GM19372 (cell line): ENCODE results near the gene PIEZO1.
"Not testable (repeated sequence)": the region's sequence is repeated elsewhere in the genome, so short reads cannot be mapped to it uniquely, and the experiment has no call there.

Experiments used
- ATAC-seq: cut with Tn5 transposase; IDR thresholded peaks from one replicate; pipeline ENCODE4 v1.9.1; 2021; ENCODE audit warnings: mild to moderate bottlenecking, low read depth, moderate library complexity; ENCODE audit not compliant: unreplicated experiment

PIEZO1 gene

GRCh38 chr16:88783391-88784073, 1.5 kb downstream of the PIEZO1 start:
- no peak for ATAC-seq

GRCh38 chr16:88782454-88783390, 2.3 kb downstream of the PIEZO1 start:
- no peak for ATAC-seq

GRCh38 chr16:88781140-88782077, 3.6 kb downstream of the PIEZO1 start:
- no peak for ATAC-seq

- ATAC-seq, result no peak
Observed at GRCh38 chr16:88780142-88781062, 4.6 kb downstream of the PIEZO1 start.

- ATAC-seq, result no peak
Observed at GRCh38 chr16:88779406-88780141, 5.4 kb downstream of the PIEZO1 start.

GRCh38 chr16:88778541-88779065, 6.4 kb downstream of the PIEZO1 start:
- no peak for ATAC-seq

- no peak for ATAC-seq
Observed at GRCh38 chr16:88778271-88778525, 6.8 kb downstream of the PIEZO1 start.

GRCh38 chr16:88777471-88778270, 7.3 kb downstream of the PIEZO1 start:
- no peak for ATAC-seq

- ATAC-seq, result no peak
Observed at GRCh38 chr16:88775825-88776224, 9.2 kb downstream of the PIEZO1 start.

GRCh38 chr16:88774544-88775393, 10.3 kb downstream of the PIEZO1 start:
- ATAC-seq, result no peak

GRCh38 chr16:88773812-88774291, 11.2 kb downstream of the PIEZO1 start:
- no peak for ATAC-seq

GRCh38 chr16:88772871-88773811, 11.9 kb downstream of the PIEZO1 start:
- ATAC-seq, result no peak

GRCh38 chr16:88771781-88772180, 13.2 kb downstream of the PIEZO1 start:
- not testable (repeated sequence) for ATAC-seq

- no peak for ATAC-seq
Observed at GRCh38 chr16:88771294-88771772, 13.7 kb downstream of the PIEZO1 start.

- ATAC-seq, result no peak
Observed at GRCh38 chr16:88770461-88771293, 14.3 kb downstream of the PIEZO1 start.
